Measurements from ENCODE around the gene CCM2. TPM values are rescaled to one million over a fixed set of nuclear protein-coding genes. Genes with fewer than 3 reads are reported as not detected.
A peak's percentile ranks its signal among the peaks of the same experiment; 100 is the strongest.

Gene CCM2
- total RNA-seq, 1 donor from 2014 or later, result 47.8 TPM

- peaks cover 16% of the 10 kb centered on the region for H3K36me3 Mint-ChIP-seq (ENCODE audit: low read depth)
- no peaks in the 10 kb centered on the region for H3K27me3 Mint-ChIP-seq (ENCODE audit: low read depth)
- H3K4me1 Mint-ChIP-seq (ENCODE audit: low read depth), result no peaks in the 10 kb centered on the region
- no peak overlapping the region for H3K27ac Mint-ChIP-seq (ENCODE audit: unreplicated experiment)
- no peak for TF ChIP-seq CTCF (IDR thresholded peaks at IDR 0.05)
- no peak for DNase-seq (ENCODE audit: low spot score)
- no peak overlapping the region for H3K4me3 Mint-ChIP-seq (ENCODE audit: unreplicated experiment)
- no peaks in the 10 kb centered on the region for H3K9me3 Mint-ChIP-seq (ENCODE audit: low read depth)
These were observed 66.4 kb downstream of the CCM2 start for GRCh38 chr7:45066409-45066808.

- H3K4me3 Mint-ChIP-seq (ENCODE audit: unreplicated experiment), result no peak overlapping the region
- TF ChIP-seq CTCF (IDR thresholded peaks at IDR 0.05), result no peak
- no peak overlapping the region for H3K27ac Mint-ChIP-seq (ENCODE audit: unreplicated experiment)
- peak; percentile 18 for DNase-seq (ENCODE audit: low spot score)
- no peaks in the 10 kb centered on the region for H3K9me3 Mint-ChIP-seq (ENCODE audit: low read depth)
- H3K27me3 Mint-ChIP-seq (ENCODE audit: low read depth), result no peaks in the 10 kb centered on the region
- H3K4me1 Mint-ChIP-seq (ENCODE audit: low read depth), result peaks cover 6% of the 10 kb centered on the region
- peaks cover 16% of the 10 kb centered on the region for H3K36me3 Mint-ChIP-seq (ENCODE audit: low read depth)
These were observed 67.6 kb downstream of the CCM2 start for GRCh38 chr7:45067582-45067981.

- H3K4me1 Mint-ChIP-seq (ENCODE audit: low read depth), result peaks cover 9% of the 10 kb centered on the region
- H3K36me3 Mint-ChIP-seq (ENCODE audit: low read depth), result peaks cover 24% of the 10 kb centered on the region
- H3K9me3 Mint-ChIP-seq (ENCODE audit: low read depth), result no peaks in the 10 kb centered on the region
- no peak overlapping the region for H3K27ac Mint-ChIP-seq (ENCODE audit: unreplicated experiment)
- TF ChIP-seq CTCF (IDR thresholded peaks at IDR 0.05), result no peak
- no peaks in the 10 kb centered on the region for H3K27me3 Mint-ChIP-seq (ENCODE audit: low read depth)
- no peak overlapping the region for H3K4me3 Mint-ChIP-seq (ENCODE audit: unreplicated experiment)
- peak; percentile 83 for DNase-seq (ENCODE audit: low spot score)
These were observed 68.4 kb downstream of the CCM2 start for GRCh38 chr7:45068236-45069023.

GRCh38 chr7:45069444-45070253, 69.6 kb downstream of the CCM2 start:
- H3K4me1 Mint-ChIP-seq (ENCODE audit: low read depth), result peaks cover 13% of the 10 kb centered on the region
- peaks cover 19% of the 10 kb centered on the region for H3K36me3 Mint-ChIP-seq (ENCODE audit: low read depth)
- no peak for TF ChIP-seq CTCF (IDR thresholded peaks at IDR 0.05)
- no peak for DNase-seq (ENCODE audit: low spot score)
- H3K4me3 Mint-ChIP-seq (ENCODE audit: unreplicated experiment), result no peak overlapping the region
- no peaks in the 10 kb centered on the region for H3K9me3 Mint-ChIP-seq (ENCODE audit: low read depth)
- no peak overlapping the region for H3K27ac Mint-ChIP-seq (ENCODE audit: unreplicated experiment)
- no peaks in the 10 kb centered on the region for H3K27me3 Mint-ChIP-seq (ENCODE audit: low read depth)

- no peaks in the 10 kb centered on the region for H3K27me3 Mint-ChIP-seq (ENCODE audit: low read depth)
- no peak for TF ChIP-seq CTCF (IDR thresholded peaks at IDR 0.05)
- no peak overlapping the region for H3K27ac Mint-ChIP-seq (ENCODE audit: unreplicated experiment)
- no peak for DNase-seq (ENCODE audit: low spot score)
- H3K4me1 Mint-ChIP-seq (ENCODE audit: low read depth), result peaks cover 13% of the 10 kb centered on the region
- no peak overlapping the region for H3K4me3 Mint-ChIP-seq (ENCODE audit: unreplicated experiment)
- peaks cover 20% of the 10 kb centered on the region for H3K36me3 Mint-ChIP-seq (ENCODE audit: low read depth)
- no peaks in the 10 kb centered on the region for H3K9me3 Mint-ChIP-seq (ENCODE audit: low read depth)
These were observed 70.2 kb downstream of the CCM2 start for GRCh38 chr7:45070254-45070642.
